Activated CD8-positive, alpha-beta memory T cell treated with anti-CD3 and anti-CD28 coated beads, Interleukin-2, amount 10 ng/mL, durations not matched to agents 7 days and 5 days (primary cell): ENCODE results near the gene ATP6V0C. TPM values are rescaled to one million over a fixed set of nuclear protein-coding genes. Genes with fewer than 3 reads are reported as not detected.
"Not testable (repeated sequence)": the region's sequence is repeated elsewhere in the genome, so short reads cannot be mapped to it uniquely, and the experiment has no call there.

Experiments used
- ATAC-seq: fragments of 150-1000 bp; cut with Tn5 transposase; one replicate; pipeline ENCODE4 v1.10.0; 2021; ENCODE audit warnings: moderate library complexity
- CTCF ChIA-PET: fragments of 350-600 bp; sonication (Branson Sonifier 250); formaldehyde crosslinking; loops from one replicate; lab custom pipeline; 2021; ENCODE audit warnings: antibody characterized with exemption; lab: Charles Lee
- DNase-seq: peaks from one replicate; pipeline ENCODE4 v3.0.0-alpha.2; 2020
- H3K27ac Mint-ChIP-seq: one replicate; pipeline ENCODE4 v1.8.0; 2021; ENCODE audit warnings: mild to moderate bottlenecking, mixed read lengths
- H3K27me3 Mint-ChIP-seq: one replicate; pipeline ENCODE4 v1.8.0; 2021; ENCODE audit warnings: mixed read lengths
- H3K36me3 Mint-ChIP-seq: one replicate; pipeline ENCODE4 v1.8.0; 2021; ENCODE audit warnings: mild to moderate bottlenecking, mixed read lengths
- H3K4me1 Mint-ChIP-seq: one replicate; pipeline ENCODE4 v1.8.0; 2021; ENCODE audit warnings: mixed read lengths
- H3K4me3 Mint-ChIP-seq: one replicate; pipeline ENCODE4 v1.8.0; 2021; ENCODE audit warnings: mild to moderate bottlenecking, moderate library complexity, mixed read lengths
- H3K9me3 Mint-ChIP-seq: one replicate; pipeline ENCODE4 v1.8.0; 2022; ENCODE audit warnings: low read depth, mixed read lengths
- microRNA-seq: library from miRNA; unstranded; fragments of <30 nt; microRNA quantifications from one replicate; pipeline ENCODE4 v1.2.0, GENCODE V29; 2022
- total RNA-seq, 2 experiments: library from RNA; stranded (reverse); gene quantifications; one replicate each; pipeline ENCODE4 v1.2.3, GENCODE V29; 2021

Gene ATP6V0C
- total RNA-seq, 2 experiments from 2014 or later: 104 to 121 TPM

GRCh38 chr16:2554709-2555425 is 41.1 kb downstream of the ATP6V0C start:
- H3K27me3 Mint-ChIP-seq, DNase-seq, ATAC-seq, H3K36me3 Mint-ChIP-seq, H3K4me1 Mint-ChIP-seq, H3K9me3 Mint-ChIP-seq, H3K4me3 Mint-ChIP-seq, CTCF ChIA-PET, H3K27ac Mint-ChIP-seq: not testable (repeated sequence)

DNA sequence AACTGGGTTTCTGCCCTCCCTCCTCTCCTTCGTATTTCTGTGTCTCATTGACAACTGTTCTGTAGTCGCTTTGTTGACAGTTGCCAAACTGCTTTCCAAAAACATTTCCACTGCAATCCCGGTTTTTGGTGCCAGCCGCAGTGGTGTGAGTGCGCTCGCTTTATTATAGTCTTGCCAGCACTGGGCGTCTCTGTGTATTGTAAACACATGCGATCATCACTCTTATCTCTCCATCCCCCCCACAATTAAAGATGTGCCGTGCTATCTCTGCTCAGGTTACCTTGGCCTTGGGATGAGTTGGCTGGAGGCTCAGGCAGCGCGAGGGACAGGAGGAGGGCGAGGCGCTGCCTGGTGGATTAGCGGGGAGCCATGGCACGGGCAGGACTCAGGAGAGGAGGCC is 43.4 kb downstream of the ATP6V0C start:
- H3K36me3 Mint-ChIP-seq, H3K4me1 Mint-ChIP-seq, CTCF ChIA-PET, H3K4me3 Mint-ChIP-seq, H3K27me3 Mint-ChIP-seq, ATAC-seq, H3K27ac Mint-ChIP-seq, H3K9me3 Mint-ChIP-seq: not testable (repeated sequence)
- peak; percentile 33 for DNase-seq

GRCh38 chr16:2560131-2560797 is 46.5 kb downstream of the ATP6V0C start:
- H3K27me3 Mint-ChIP-seq, ATAC-seq, CTCF ChIA-PET, H3K4me3 Mint-ChIP-seq, DNase-seq, H3K36me3 Mint-ChIP-seq, H3K27ac Mint-ChIP-seq, H3K9me3 Mint-ChIP-seq, H3K4me1 Mint-ChIP-seq: not testable (repeated sequence)

- H3K4me3 Mint-ChIP-seq, H3K9me3 Mint-ChIP-seq, H3K27ac Mint-ChIP-seq, H3K4me1 Mint-ChIP-seq, CTCF ChIA-PET, H3K27me3 Mint-ChIP-seq, H3K36me3 Mint-ChIP-seq: not testable (repeated sequence)
- peak; percentile 99 for ATAC-seq
- peak; percentile 87 for DNase-seq
These were observed 47.0 kb downstream of the ATP6V0C start for GRCh38 chr16:2560798-2561133.

- DNase-seq, H3K27me3 Mint-ChIP-seq, ATAC-seq, H3K36me3 Mint-ChIP-seq, H3K9me3 Mint-ChIP-seq, H3K27ac Mint-ChIP-seq, H3K4me1 Mint-ChIP-seq, H3K4me3 Mint-ChIP-seq, CTCF ChIA-PET: not testable (repeated sequence)
These were observed 53.8 kb downstream of the ATP6V0C start for GRCh38 chr16:2567506-2567905.

GRCh38 chr16:2568573-2568972 is 54.8 kb downstream of the ATP6V0C start:
- H3K27me3 Mint-ChIP-seq, H3K9me3 Mint-ChIP-seq, DNase-seq, ATAC-seq, H3K27ac Mint-ChIP-seq, H3K4me1 Mint-ChIP-seq, CTCF ChIA-PET, H3K36me3 Mint-ChIP-seq, H3K4me3 Mint-ChIP-seq: not testable (repeated sequence)

Small RNA genes lying within 50 kb of the gene (microRNA-seq; reads per million reads assigned to microRNA genes)
- gene MIR3178 (not detected), gene MIR6768 (2.1 reads per million)

Other genes starting within 250 kb of the ATP6V0C start
- gene RNPS1, start 245.8 kb upstream of the ATP6V0C start, total RNA-seq: 100 to 1,000 TPM; 310 to 324 TPM
- 10 to 100 TPM in 1 of 2 experiments, 1 to 10 TPM in 1; 6.4 to 10.9 TPM for gene ABCA3, start 173.2 kb upstream of the ATP6V0C start, total RNA-seq
- 100 to 1,000 TPM in 1 of 2 experiments, 10 to 100 TPM in 1; 84.2 to 103 TPM for gene CCNF, start 84.5 kb upstream of the ATP6V0C start, total RNA-seq
- gene TEDC2, start 53.8 kb upstream of the ATP6V0C start, total RNA-seq: 10 to 100 TPM; 24.9 to 27.5 TPM
- gene NTN3, start 42.7 kb upstream of the ATP6V0C start, total RNA-seq: not detected
- gene TBC1D24, start 38.8 kb upstream of the ATP6V0C start, total RNA-seq: 10 to 100 TPM; 18.7 to 23.3 TPM
- 10 to 100 TPM; 52.5 to 54.2 TPM for gene AMDHD2, start 6.4 kb downstream of the ATP6V0C start, total RNA-seq
- not detected for gene CEMP1, start 17.5 kb downstream of the ATP6V0C start, total RNA-seq
- 10 to 100 TPM; 40.3 to 45.1 TPM for gene PDPK1, start 24.1 kb downstream of the ATP6V0C start, total RNA-seq
- gene KCTD5, start 168.6 kb downstream of the ATP6V0C start, total RNA-seq: 10 to 100 TPM; 34.2 to 41.7 TPM
- gene PRSS27, start 206.3 kb downstream of the ATP6V0C start, total RNA-seq: 1 to 10 TPM; 1.2 to 1.7 TPM
- gene SRRM2, start 238.7 kb downstream of the ATP6V0C start, total RNA-seq: 100 to 1,000 TPM; 631 to 651 TPM